ENCODE data around the gene SND1.

DNA sequence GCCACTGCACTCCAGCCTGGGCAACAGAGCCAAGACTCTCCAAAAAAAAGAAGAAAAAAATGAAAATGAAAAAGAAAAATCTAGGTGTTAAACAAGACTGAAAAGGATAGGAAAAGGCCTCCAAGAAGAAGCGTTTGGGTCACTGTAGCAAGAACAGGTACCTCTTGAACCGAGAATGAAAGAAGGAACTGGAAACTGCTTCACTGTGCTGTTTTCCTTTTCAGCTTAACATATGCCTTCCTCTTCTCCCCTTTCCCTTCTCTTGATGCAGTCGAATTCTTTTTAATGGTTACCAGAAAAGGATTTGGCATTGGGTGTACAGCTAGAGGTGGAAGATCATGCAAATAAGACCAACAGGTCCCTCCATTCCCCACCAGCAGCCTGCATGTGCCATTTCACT lies 351.2 kb downstream of the SND1 start:
- TF ChIP-seq, protein P1, sequence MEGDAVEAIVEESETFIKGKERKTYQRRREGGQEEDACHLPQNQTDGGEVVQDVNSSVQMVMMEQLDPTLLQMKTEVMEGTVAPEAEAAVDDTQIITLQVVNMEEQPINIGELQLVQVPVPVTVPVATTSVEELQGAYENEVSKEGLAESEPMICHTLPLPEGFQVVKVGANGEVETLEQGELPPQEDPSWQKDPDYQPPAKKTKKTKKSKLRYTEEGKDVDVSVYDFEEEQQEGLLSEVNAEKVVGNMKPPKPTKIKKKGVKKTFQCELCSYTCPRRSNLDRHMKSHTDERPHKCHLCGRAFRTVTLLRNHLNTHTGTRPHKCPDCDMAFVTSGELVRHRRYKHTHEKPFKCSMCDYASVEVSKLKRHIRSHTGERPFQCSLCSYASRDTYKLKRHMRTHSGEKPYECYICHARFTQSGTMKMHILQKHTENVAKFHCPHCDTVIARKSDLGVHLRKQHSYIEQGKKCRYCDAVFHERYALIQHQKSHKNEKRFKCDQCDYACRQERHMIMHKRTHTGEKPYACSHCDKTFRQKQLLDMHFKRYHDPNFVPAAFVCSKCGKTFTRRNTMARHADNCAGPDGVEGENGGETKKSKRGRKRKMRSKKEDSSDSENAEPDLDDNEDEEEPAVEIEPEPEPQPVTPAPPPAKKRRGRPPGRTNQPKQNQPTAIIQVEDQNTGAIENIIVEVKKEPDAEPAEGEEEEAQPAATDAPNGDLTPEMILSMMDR (IDR thresholded peaks at IDR 0.05) = no peak
- TF ChIP-seq EZH2 (IDR thresholded peaks at IDR 0.05; ENCODE audit: borderline replicate concordance, insufficient read depth, low read depth, low read length, poor library complexity, severe bottlenecking) = no peak

Measured in B cell (primary cell).